VCaP (cell line): ENCODE data around the gene SPATS2L.

Experiments
- H3K27ac ChIP-seq: fragments of 450-650 bp; 2 replicates; pipeline ENCODE4 v1.5.1; 2017
- CTCF ChIP-seq: fragments of 450-650 bp; conservative IDR thresholded peaks from 2 replicates; pipeline ENCODE4 v1.5.1; 2017; ENCODE audit warnings: mild to moderate bottlenecking, moderate library complexity

SPATS2L gene

GRCh38 chr2:200469708-200470211, 163.3 kb downstream of the SPATS2L start:
- no peak for TF ChIP-seq CTCF
- no peak overlapping the region for H3K27ac ChIP-seq

GRCh38 chr2:200470230-200470629, 163.7 kb downstream of the SPATS2L start:
- TF ChIP-seq CTCF: no peak
- no peak overlapping the region for H3K27ac ChIP-seq

- TF ChIP-seq CTCF: peak; percentile 83
- no peak overlapping the region for H3K27ac ChIP-seq
Measured at GRCh38 chr2:200471324-200471848, 164.9 kb downstream of the SPATS2L start.

- no peak overlapping the region for H3K27ac ChIP-seq
- TF ChIP-seq CTCF: no peak
Measured at GRCh38 chr2:200471928-200472645, 165.6 kb downstream of the SPATS2L start.

GRCh38 chr2:200472853-200473464, 166.5 kb downstream of the SPATS2L start:
- no peak for TF ChIP-seq CTCF
- H3K27ac ChIP-seq: no peak overlapping the region

GRCh38 chr2:200475795-200476194, 169.3 kb downstream of the SPATS2L start:
- no peak overlapping the region for H3K27ac ChIP-seq
- TF ChIP-seq CTCF: no peak

- no peak for TF ChIP-seq CTCF
- H3K27ac ChIP-seq: no peak overlapping the region
Measured at GRCh38 chr2:200476836-200477235, 170.3 kb downstream of the SPATS2L start.
